Activated CD8-positive, alpha-beta memory T cell treated with anti-CD3 and anti-CD28 coated beads for 36 hours (primary cell): ENCODE measurements around the gene SLC38A1. TPM values are rescaled to one million over a fixed set of nuclear protein-coding genes. Genes with fewer than 3 reads are reported as not detected.
"Not testable (repeated sequence)": the region's sequence is repeated elsewhere in the genome, so short reads cannot be mapped to it uniquely, and the experiment has no call there.

Source experiments
- CTCF ChIA-PET: fragments of 350-600 bp; sonication (Branson Sonifier 250); formaldehyde crosslinking; loops from one replicate; lab custom pipeline; 2021; ENCODE audit warnings: antibody characterized with exemption; lab: Charles Lee
- POLR2A ChIA-PET: fragments of 350-600 bp; sonication (Branson Sonifier 250); formaldehyde crosslinking; loops from one replicate; lab custom pipeline; 2021; ENCODE audit warnings: antibody characterized with exemption; lab: Charles Lee
- total RNA-seq, 2 experiments: library from RNA; stranded (reverse); gene quantifications; one replicate each; pipeline ENCODE4 v1.2.3, GENCODE V29; 2021

Gene SLC38A1
- total RNA-seq, 2 experiments from 2014 or later, result 248 to 250 TPM

- CTCF ChIA-PET, result interaction anchor here (0.8 kb wide), 1 partner anchor 48 kb away, joined by 3 read pairs; no protein-coding TSS in a partner anchor
- POLR2A ChIA-PET, result interaction anchor here (0.8 to 6.9 kb wide), 3 partner anchors 48 to 153 kb away, joined by 3 to 82 read pairs (median 4); partner anchors contain the start of gene SLC38A1
Measured at GRCh38 chr12:46218322-46219095, 50.3 kb downstream of the SLC38A1 start.

DNA sequence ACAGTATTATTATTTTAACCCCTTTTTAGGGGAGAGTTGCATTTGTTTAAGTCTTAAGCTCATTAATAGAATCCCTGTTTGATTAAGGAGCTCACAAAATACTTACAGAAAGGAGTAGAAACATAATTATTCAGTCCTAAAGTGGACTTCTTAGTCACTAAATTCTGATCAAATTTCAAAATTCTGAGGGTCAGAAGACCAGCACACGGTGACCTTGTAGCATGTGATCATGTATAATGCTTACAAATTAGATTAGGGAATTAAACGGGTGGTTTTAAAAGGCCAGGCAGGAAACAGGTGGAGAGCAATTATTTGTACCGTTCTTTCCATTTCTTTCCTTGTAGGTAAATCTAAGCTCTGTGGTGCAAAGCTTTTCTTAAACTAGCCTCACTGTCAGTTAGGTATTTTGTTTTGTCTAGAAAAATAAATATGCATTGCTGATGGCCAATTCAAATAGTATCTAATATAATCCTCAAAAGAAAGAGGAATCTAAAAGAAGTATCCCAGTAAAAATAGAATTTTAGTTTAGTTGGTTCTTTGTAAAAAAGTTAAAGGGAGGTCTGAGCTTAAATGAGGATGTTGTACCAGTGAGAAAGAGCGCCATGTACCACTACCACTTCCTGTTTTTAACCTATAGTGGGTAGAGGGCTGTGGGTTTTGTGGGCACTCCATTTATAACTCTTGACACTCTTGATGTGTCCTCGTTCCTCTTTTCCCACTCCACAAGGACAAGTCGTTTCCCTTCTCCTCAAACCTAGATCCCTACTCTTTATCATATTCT, 51.1 kb downstream of the SLC38A1 start:
- POLR2A ChIA-PET, result interaction anchor here (0.8 to 6.9 kb wide), 4 partner anchors 49 to 998 kb away, joined by 3 to 82 read pairs (median 4); partner anchors contain the start of gene SLC38A1
- CTCF ChIA-PET, result interaction anchor here (0.8 to 1.9 kb wide), 2 partner anchors 8 to 49 kb away, joined by 3 to 7 read pairs; no protein-coding TSS in a partner anchor

DNA sequence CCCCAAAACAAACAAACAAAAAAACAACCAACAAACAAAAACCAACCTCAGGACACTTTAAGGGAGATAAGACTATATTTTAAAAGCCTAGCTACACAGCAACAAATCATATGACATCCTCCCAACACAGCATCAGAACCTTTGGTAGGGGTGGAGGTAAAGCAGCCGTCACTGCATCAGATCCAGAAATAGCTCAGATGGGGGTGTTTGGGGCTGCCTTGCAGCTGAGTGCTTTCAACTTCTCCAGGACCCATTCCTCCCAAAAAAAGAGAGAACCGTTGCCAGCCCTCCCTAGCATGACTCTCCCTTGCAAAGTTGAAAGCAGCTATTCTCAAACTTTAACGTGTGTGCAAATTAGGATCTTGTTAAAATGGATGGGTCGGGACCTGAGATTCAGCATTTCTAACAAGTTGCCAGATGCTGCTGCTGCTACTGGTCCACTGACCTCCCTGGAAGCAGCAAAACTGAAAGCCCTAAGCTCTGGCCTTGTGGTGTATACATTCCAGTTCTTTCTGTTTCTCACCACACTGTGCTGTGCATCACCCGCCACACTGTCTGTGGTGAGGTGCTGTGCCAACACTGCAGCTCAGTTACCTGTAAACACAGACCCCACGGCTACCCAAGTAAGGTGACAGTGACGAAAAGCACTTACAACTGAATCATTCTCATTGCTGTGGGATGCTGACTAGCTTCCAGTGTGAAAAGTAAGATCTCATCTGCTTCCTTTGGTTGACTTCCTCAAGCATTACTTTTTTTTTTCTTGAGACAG, 54.0 kb downstream of the SLC38A1 start:
- POLR2A ChIA-PET, result interaction anchor here (1.0 to 6.9 kb wide), 6 partner anchors 31 to 225 kb away, joined by 3 to 82 read pairs (median 6); partner anchors contain the start of gene SLC38A1
- CTCF ChIA-PET, result interaction anchor here (0.8 to 1.3 kb wide), 5 partner anchors 16 to 55 kb away, joined by 3 to 6 read pairs (median 4); no protein-coding TSS in a partner anchor

DNA sequence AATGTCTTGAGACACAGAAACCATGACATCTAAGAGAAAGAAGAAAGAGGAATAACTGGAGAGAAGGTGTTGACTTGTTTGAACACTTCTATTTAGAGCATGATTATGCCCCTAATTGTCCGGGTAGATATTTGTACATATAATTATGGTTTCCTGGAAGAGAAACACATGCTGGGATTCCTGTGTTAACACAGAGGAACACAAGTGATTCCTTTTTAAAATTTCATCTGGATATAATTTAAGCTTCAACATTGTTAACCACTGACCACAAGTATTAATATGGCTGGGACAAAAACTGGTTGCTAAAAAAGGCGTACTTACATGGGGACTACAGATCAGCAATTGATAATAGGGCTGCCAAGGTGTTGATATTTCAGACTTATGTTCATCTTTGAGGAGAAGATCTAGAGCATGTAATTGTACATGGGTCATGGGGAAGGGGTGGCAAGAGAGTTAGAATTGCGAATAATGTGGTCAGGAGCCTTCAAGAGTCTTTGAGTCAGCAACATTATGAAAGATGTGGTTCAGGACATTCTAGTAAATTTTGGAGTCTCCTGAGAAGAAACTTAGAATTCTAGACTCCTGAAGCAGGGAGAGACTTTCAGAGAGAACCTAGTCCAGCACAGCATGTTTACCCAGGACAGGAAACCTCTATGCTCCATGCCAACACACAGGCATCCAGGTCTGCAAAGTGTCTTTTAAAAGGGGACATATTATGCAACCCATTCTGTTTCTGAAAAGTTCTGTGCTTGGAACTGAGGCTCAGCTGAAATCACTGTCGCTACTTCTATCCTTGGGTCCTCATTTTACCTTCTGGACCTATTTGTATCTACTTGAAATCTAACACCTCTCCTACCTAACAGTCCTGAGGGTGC, 56.5 kb downstream of the SLC38A1 start:
- ChIA-PET POLR2A (interaction anchor here (0.6 kb wide), 1 partner anchor 58 kb away, joined by 3 read pairs; no protein-coding TSS in a partner anchor), CTCF (no interaction called here)

- ChIA-PET CTCF (no interaction called here), POLR2A (no interaction called here)
Measured at GRCh38 chr12:46210873-46211439, 57.9 kb downstream of the SLC38A1 start.

GRCh38 chr12:46209914-46210872, 58.6 kb downstream of the SLC38A1 start:
- POLR2A ChIA-PET, result interaction anchor here (2.4 kb wide), 1 partner anchor 57 kb away, joined by 5 read pairs; no protein-coding TSS in a partner anchor
- CTCF ChIA-PET, result no interaction called here

GRCh38 chr12:46209170-46209569, 59.7 kb downstream of the SLC38A1 start:
- ChIA-PET CTCF (no interaction called here), POLR2A (interaction anchor here (2.4 kb wide), 1 partner anchor 58 kb away, joined by 5 read pairs; no protein-coding TSS in a partner anchor)

DNA sequence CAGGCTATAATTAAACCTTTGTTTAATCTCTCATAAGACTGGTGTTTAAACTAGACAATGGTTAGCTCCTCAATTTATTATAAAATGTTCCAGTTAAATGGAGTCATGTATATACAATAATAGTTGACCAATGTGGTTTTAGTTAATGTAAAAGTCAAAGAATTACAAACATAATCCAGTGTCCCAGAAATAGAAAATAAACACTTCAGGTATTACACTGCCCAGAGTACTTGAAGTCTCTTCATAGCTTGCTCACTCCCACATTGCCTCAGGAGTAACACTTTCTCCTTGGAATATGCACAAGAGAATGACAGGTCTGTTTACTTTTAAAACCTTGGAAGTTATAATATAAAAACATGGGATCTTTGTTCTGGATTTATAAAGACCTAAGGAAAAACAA, 60.5 kb downstream of the SLC38A1 start:
- POLR2A ChIA-PET, result interaction anchor here (2.4 kb wide), 1 partner anchor 58 kb away, joined by 5 read pairs; no protein-coding TSS in a partner anchor
- CTCF ChIA-PET, result interaction anchor here (0.6 kb wide), 1 partner anchor 9 kb away, joined by 3 read pairs; no protein-coding TSS in a partner anchor

DNA sequence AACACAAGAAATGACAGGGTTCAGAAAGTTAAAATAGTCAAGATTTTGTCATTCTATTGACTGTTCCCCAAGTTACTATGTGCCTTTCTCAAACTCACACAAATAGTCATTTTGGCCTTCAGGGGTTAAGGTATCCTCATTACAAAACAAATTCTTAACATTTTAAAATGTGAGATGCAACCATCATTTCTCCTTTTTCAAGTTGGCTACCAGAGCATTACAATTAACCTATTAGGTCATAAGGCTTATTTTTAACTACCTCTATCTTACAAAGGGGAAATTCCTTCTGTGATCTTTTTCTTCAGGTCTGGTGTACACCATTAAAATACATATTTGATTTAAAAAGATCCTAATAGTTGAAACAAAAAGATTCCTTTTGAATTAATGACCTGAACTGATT, 61.2 kb downstream of the SLC38A1 start:
- POLR2A ChIA-PET, result no interaction called here
- CTCF ChIA-PET, result no interaction called here

GRCh38 chr12:46206471-46206870, 62.4 kb downstream of the SLC38A1 start:
- CTCF ChIA-PET, result no interaction called here
- POLR2A ChIA-PET, result no interaction called here

DNA sequence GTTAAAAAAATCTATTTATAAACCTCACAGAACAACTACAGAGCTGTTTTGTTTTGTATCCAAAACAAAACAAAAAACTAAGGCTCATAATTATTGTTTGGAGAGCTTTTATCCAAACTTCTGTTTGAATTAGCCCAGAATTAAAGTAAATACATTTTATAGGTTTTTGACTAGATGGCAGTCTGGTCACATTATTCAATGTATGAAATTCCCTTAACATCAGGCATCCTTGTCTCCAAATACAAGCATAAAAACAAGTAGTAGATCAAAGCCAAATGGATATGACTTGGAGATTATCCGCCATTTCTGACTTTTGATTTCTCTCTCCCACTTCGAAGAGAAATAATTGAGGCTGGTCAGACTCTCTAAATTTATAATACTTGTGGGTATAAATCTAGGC, 63.5 kb downstream of the SLC38A1 start:
- ChIA-PET CTCF (interaction anchor here (0.7 kb wide), 1 partner anchor 28 kb away, joined by 3 read pairs; no protein-coding TSS in a partner anchor), POLR2A (no interaction called here)

- CTCF ChIA-PET, result no interaction called here
- POLR2A ChIA-PET, result no interaction called here
Measured at GRCh38 chr12:46201284-46201789, 67.5 kb downstream of the SLC38A1 start.

DNA sequence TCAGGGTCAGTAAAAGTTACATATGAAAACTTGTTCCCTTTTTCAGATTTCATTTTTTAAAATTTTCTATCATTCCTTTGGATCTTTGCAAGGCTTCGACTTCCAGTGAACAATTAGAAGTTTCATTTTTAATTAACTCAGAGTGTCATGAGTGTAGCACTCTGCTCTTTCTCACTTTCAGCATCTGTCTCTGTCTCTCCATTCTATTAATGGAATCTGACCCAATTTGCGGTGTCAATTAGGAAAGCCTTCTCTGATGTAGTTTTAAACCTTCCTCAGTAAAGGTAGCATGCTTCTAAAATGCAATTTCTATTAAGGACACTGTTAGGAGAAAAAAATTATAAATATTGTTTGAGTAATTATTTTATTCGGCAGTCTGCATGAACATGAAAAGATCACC, 68.3 kb downstream of the SLC38A1 start:
- CTCF ChIA-PET, result interaction anchor here (2.1 kb wide), 1 partner anchor 102 kb away, joined by 5 read pairs; no protein-coding TSS in a partner anchor
- POLR2A ChIA-PET, result no interaction called here

DNA sequence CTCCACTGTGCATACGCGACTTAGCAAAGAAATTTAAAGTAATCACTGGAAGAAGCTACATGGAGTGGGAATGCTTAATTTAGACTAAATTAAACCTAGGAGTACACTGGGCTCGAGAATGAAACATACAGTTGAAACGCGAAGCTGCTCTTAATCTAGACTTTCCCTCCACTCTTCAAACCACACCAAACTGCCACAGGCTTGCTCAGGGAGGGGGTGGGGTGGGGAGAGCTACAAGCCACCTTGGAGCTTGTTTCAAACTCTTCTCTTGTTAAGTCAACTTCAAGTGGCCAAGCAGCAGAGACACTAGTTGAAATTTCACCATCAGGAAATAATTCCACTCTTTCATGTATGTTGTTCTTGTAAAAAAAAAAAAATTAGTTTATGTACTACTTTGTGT, 69.9 kb downstream of the SLC38A1 start:
- CTCF ChIA-PET, result interaction anchor here (0.7 to 2.1 kb wide), 3 partner anchors 11 to 104 kb away, joined by 3 to 5 read pairs (median 4); no protein-coding TSS in a partner anchor

GRCh38 chr12:46197883-46198282, 71.0 kb downstream of the SLC38A1 start:
- CTCF ChIA-PET, result interaction anchor here (1.4 kb wide), 1 partner anchor 10 kb away, joined by 4 read pairs; no protein-coding TSS in a partner anchor

More for the DNA sequence above, 69.9 kb downstream of the SLC38A1 start:
- POLR2A ChIA-PET, result interaction anchor here (1.0 kb wide), 1 partner anchor 70 kb away, joined by 5 read pairs; the partner anchor contains the start of gene SLC38A1

GRCh38 chr12:46190533-46190932, 78.3 kb downstream of the SLC38A1 start:
- CTCF ChIA-PET, POLR2A ChIA-PET: not testable (repeated sequence)

More at GRCh38 chr12:46197883-46198282, 71.0 kb downstream of the SLC38A1 start:
- POLR2A ChIA-PET, result no interaction called here
